Measurements from ENCODE around the gene HSPA14. TPM values are rescaled to one million over a fixed set of nuclear protein-coding genes. Genes with fewer than 3 reads are reported as not detected.
"Not testable (repeated sequence)": the region's sequence is repeated elsewhere in the genome, so short reads cannot be mapped to it uniquely, and the experiment has no call there.

The HSPA14 gene, protein sequence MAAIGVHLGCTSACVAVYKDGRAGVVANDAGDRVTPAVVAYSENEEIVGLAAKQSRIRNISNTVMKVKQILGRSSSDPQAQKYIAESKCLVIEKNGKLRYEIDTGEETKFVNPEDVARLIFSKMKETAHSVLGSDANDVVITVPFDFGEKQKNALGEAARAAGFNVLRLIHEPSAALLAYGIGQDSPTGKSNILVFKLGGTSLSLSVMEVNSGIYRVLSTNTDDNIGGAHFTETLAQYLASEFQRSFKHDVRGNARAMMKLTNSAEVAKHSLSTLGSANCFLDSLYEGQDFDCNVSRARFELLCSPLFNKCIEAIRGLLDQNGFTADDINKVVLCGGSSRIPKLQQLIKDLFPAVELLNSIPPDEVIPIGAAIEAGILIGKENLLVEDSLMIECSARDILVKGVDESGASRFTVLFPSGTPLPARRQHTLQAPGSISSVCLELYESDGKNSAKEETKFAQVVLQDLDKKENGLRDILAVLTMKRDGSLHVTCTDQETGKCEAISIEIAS
- total RNA-seq: 11.8 TPM

DNA sequence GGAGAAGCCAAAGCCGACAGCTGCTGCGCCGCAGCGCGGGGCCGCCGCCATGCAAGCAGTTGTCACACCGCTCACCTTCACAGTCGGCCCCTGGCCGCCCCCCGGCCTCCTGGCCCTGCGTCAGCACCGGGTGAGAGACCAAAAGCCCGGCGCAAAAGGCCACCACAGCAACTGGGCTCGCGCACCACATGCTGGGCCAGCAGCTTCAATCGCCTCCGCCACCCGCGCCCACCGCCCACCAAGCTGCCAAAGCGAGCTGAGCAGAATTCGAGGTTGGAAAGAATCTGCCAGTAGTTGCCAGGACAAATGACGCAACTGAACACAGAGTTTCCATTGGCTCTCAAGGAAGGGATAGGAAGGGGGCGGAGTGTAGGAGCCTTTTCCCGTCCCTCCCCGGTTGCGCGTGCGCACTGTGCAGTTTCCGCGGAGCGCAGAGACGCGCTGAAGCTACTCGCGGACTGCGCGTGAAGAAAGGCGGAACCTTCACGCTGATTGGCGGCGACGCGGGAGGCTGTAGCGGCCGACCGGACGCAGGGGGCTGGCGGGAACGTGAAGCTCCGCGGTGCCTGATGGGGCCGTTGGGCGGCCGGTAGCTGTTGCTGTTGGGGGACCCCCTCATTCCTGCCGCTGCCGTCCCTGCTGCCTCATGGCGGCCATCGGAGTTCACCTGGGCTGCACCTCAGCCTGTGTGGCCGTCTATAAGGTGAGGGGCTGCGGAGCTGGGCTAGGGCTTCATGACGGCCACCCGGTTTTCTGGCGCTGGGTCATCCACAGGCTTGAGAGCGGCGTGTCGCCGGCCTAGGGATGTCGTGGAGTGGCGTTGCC, at the start of gene HSPA14, which contains the start of the genes CDNF and MSANTD7:
Gene HSPA14, plus strand, starts transcription at position 550 of the 825 bp plus-strand sequence. Its CDS starts 97 bp downstream, at position 647.
Gene CDNF, minus strand, starts transcription at position 281 of the 825 bp plus-strand sequence. Its CDS starts 91 bp downstream, at position 190.
Gene MSANTD7, plus strand, starts transcription at position 550 of the 825 bp plus-strand sequence. CDS start 3,979 bp downstream, outside the sequence.
- peak; percentile 100 for DNase-seq

DNA sequence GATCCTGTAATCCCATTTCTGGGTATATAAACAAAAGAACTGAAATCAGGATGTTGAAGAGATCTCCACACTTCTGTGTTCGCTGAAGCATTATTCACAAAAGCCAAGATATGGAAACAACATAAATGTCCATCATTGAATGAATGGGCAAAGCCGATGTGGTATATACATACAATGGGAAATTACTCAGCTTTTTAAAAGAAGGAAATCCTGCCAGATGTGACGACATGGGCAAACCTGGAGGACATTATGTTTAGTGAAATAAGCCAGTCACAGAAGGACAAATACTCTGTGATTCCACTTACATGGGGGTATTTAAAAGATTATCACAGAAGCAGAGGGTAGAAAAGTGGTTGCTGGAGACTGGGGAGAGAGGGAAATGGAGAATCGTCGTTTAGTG, 39.5 kb upstream of the HSPA14 start:
- no peak for DNase-seq

DNA sequence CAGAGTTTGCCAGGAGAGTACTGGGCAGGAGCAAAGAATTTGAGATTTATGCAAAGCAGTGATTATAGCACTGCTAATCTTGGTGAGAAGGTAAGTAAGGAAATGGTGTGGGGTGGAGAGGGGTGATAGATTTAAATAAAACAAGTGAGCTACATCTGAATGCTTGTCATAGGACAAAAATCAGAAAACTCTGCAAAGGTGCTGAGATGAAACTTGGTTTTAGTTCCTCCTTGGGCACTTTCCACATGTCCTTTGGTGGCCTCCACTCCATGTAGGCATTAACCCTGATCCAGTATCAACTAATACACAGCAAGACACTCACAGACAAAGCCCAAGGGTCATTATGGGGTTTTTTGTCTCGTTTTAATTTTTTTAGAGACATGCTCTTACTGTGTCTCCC, 37.7 kb upstream of the HSPA14 start:
- DNase-seq: no peak

DNA sequence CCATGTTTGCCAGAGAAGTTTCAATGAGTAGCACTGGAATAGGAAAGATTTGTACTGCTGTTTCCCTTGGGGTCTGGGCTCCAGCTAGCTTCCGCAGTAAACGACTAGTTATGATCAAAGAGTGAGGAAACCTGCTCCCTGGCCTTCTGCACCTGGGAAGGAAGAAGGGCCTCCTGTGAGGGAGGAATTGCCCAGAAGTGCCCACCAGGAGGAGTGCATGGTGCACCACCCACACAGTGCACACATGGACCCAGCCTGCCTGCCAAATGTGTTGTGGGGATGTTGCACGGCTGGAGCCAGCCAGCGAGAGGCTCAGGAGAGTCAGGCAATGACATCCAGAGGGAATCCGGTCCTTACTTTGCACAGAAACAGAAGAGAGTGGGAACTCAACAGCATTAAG, 36.4 kb upstream of the HSPA14 start:
- DNase-seq: peak; percentile 69

DNA sequence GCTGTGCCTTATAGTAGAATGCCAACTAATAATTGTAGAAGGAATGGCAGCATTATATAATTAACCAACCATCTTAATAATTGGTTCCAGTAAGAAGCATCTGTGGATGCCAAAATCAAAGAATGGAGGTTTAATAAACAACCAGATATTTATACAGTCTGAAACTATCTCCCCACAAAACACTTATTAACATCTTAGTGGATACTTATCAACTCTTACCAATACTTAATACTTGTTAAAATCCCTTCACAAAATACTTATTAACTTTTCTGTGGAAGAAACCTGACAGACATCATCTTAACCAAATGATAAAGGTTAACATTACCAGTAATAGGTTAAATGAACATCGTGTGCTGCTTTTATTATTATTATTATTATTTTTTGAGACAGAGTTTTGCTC, 34.3 kb upstream of the HSPA14 start:
- DNase-seq: no peak

DNA sequence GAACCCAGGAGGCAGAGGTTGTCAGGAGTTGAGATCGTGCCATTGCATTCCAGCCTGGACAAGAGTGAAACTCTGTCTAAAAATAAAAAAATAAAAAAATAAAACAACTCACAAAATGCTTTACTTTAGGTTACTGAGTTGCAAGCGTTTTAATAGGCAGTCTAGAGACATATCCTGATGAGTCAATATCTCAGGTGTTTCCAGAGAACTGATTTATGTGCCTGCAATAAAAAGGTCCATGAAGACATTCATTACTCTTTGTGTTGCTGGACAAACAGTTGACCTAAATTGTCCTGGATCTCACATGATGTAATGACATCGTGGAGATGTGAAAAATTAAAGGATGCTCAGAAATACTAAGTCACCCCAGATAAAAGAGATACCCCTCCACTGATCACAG, 31.8 kb upstream of the HSPA14 start:
- no peak for DNase-seq

DNA sequence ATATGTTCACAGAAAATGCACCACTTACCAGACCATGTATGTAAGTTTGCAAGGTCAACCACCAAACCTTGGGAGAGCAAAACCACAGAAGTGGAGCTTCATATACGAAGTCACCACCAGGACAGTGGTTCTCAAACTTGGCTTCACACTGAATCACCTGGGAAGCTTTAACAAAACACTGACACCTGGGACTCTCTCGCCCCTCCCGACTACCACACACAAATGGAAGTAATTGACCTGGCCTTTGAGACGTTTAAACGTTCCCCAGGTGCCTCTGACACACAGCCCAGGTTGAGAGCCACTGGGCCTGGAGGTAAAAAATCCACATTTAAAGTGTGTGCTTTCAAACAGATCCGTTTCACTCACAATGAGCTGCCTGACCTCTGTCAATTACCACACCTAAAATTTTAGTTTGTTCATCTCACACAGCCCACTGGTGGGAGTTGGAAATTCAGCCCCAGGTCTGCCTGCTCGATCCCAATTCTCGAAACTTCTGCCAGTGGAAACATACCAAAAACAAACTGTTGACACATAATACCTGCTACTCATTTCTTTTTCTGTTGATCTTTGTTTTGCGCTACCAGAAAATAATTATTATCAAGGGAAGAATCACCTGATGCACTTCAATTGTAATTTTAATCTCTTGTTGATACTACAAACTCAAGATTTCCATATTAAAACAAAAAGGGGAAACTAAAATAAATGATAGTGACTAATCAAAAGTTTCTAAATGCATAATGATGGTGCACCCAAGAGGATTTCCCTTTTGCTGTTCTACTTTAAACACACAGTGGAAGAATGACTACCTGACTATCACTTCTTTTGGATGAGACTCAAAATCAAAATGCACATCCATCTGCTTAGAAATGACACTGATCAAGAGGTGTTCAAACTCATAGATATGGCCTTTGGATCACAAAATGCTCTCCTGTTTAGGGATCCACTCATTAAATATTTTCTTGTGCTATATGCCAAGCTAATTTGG, 26.8 kb upstream of the HSPA14 start:
- DNase-seq: no peak

DNA sequence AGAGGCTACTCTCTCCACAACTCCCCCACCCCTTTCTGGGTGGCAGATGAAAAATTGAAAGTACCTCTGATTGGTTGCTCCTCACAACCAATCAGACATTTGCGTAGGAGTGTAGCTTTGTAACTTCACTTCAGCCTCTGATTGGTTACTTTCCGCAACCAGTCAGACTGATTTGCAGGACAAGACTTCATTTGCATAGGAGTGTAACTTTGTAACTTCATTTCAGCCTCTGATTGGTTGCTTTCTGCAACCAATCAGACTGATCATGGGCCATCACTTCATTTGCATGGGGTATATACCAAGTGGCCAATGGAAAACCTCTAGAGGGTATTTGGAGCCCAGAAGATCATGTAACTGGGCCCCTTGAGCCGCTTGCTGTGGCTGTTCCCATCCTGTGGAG, 25.8 kb upstream of the HSPA14 start:
- DNase-seq: no peak

DNA sequence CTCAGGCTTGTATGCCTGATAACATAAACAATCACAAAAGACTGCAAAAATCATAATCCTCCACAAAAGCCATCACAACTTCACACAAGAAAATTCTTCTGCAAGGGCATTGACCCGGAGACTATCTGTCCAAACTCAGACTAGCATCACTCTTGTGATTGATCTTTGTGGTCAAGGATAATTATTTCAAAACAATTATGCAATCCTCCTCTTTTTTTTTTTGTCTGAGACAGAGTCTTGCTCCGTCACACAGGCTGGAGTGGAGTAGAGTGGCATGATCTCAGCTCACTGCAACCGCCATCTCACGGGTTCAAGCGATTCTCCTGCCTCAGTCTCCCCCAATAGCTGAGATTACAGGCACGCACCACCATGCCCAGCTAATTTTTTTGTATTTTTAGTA, 22.4 kb upstream of the HSPA14 start:
- no peak for DNase-seq

DNA sequence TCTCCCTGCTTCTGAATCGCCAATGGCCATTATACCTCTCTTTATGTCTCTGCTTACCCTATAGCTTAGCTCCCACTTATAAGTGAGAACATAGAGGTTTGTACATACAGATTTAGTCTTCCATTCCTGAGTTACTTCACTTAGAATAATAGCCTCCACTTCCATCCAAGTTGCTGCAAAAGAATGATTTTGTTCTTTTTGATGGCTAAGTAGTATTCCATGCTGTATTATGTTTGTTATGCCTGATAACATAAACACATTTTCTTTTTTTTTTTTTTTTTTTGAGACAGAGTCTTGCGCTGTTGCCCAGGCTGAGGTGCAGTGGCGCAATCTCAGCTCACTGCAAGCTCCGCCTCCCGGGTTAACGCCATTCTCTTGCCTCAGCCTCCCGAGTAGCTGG, 21.4 kb upstream of the HSPA14 start:
- not testable (repeated sequence) for DNase-seq

DNA sequence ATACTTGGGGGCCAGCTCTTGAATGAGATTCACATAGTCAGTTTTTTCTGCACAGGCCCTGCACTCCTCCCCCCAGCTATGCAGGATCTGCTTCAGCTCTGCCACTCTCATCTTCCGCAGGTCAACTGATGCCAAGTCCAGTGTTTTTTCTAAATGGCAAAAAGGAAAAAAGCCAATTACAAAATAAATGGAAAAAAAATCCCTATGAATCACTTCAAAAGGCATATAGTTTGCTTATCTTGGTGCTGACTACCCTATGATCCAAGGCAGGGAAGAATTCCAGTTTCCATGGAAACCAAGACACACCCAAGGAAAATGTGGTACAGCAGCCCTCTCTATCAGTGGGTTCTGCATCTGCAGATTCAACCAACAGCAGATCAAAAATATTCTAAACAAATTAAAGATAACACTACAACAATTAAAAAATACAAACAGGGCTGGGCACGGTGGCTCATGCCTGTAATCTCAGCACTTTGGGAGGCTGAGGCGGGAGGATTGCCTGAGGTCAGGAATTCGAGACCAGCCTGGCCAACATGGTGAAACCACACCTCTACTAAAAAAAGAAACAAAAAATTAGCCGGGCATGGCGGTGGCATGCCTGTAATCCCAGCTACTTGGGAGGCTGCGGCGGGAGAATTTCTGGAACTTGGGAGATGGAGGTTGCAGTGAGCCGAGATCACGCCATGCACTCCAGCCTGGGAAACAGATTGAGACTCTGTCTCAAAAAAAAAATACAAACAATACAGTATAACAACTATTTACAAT, 17.9 kb upstream of the HSPA14 start:
- no peak for DNase-seq

DNA sequence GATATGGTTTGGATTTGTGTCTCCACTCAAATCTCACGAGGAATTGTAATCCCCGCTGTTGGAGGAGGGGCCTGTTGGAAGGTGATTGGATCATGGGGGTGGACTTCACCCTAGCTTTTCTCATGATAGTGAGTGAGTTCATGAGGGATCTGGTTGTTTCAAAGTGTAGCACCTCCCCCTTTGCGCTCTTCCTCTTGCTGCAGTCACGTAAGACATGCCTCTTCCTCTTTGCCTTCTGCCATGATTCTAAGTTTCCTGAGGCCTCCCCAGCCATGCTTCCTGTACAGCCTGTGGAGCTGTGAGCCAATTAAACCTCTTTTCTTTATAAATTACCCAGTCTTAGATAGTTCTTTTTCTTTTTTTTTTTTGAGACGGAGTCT, 17.3 kb upstream of the HSPA14 start:
- DNase-seq: no peak

DNA sequence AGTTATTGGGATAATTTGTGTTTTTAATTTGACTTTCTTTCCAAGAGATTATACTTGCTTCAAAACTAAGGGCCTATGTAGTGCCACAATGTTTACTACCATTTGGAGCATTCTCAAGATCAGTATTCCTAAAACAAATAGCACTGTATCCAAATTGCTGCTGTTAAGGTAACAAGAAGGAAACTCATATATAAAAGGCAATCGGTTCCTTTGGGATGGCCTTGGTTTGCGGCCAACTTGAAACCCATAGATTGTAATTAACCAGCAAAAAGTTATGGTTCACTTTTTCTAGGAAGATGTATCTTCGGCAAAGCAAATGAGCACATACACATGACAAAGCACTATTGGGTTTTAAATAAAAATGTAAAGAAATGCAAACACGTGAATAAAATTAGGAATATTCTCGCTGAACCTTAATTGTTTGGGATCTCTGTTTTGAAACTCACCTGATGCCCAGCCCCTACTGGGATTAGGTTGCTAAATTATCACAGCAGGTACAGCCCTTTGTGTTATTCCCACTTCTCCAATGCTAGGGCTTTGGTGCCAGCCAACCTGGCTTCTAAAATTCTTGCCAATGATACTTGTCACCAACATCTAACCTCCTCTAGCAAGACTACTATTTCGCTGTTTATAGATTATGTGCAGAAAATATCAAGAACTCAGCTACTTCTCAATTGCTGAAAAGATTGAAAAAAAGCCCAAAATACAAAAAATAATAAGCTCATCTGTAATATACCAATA, 16.3 kb upstream of the HSPA14 start:
- DNase-seq: no peak

DNA sequence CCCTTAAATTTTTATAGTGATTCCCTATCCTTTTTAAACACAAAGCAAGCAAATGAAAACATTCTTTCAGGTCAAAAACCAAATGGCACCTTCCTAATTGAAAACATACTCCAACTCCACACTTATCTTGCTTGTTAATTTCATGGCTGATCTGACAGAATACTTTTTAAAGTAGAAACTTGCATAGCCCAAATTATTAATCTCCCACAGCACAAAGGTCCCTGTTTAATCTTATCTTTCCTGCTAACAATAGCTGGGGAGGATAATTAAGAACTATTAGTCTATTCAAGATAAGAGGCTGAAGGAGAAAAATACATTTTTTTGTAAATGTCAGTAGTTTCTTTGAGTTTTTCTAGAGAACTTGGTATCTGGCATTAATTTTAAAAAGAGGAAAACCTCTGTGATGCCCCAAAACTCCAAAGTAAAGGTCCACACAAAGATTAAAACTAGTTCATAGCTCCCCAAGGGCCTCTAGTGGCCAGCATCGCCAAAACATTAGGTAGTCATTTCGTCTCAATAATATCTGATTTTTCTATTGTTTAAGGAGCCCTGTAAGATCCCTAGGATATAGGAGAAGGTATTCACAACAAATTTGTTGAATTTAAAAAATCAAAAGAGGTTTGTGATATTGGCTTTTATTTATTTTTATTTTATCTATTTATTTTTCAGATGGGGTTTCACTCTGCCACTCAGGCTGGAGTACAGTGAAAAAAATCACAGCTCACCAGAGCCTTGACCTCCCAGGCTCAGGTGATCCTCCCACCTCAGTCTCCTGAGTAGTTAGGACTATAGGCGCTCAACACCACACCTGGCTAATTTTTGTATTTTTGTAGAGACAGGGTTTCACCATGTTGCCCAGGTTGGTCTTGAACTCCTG, 15.0 kb upstream of the HSPA14 start:
- DNase-seq: no peak

DNA sequence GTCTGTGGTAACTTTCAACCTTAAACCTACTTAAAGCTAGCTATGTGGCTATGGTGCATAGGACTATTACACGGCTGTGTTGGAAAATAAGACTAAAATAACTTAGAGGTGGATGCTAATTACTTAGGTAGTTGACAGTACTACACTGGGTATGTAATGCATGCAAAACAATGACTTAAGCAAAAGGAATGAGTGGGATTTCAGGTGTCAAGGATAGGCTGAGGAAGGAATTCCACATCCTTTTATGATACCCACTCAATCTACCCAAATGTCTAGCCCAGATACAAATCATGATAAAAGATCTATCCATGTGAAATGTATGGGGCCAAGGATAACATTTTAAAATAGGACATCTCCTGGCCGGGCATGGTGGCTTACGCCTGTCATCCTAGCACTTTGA, 14.1 kb upstream of the HSPA14 start:
- no peak for DNase-seq

DNA sequence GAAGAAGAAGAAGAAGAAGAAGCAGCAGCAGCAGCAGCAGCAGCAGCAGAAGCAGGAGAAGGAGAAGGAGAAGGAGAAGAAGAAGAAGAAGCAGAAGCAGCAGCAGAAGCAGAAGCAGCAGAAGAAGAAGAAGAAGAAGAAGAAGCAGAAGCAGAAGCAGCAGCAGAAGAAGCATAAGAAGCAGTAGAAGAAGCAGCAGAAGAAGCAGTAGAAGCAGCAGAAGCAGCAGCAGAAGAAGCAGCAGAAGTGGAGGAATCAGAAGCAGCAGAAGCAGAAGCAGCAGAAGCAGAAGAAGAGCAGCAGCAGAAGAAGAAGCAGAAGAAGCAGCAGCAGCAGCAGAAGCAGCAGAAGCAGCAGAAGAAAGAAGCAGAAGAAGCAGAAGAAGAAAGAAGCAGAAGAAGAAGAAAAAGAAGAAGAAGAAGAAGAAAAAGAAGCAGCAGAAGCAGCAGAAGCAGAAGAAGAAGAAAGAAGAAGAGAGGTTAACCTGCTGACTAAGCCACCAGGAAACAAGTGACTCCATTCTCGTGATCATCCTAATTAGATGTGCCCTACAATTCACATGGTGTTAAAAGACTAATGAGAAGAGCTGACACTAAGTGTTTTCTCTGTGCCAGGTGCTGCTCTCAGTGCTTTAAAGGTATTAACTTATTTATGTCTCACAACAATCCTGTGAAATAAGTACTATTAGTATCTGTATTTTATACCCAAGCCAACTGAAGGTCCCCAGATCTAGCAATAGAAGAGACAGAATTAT, 11.9 kb upstream of the HSPA14 start:
- no peak for DNase-seq

DNA sequence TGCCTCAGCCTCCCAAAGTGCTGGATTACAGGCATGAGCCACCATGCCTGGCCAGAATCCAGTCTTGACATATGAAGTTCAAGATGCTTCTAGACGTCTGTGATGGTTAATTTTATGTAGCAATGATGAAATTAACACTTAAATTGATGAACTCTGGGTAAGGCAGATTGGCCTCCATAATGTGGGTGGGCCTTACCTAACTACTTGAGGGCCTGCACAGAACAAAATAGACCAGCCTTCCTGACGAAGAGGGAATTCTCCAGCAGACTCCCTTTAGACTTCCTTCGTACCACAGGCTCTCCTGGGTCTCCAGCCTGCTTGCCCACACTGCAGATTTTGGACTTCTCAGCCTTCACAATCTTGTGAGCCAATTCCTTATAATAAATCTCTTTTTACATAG, 5.0 kb upstream of the HSPA14 start:
- DNase-seq: no peak

DNA sequence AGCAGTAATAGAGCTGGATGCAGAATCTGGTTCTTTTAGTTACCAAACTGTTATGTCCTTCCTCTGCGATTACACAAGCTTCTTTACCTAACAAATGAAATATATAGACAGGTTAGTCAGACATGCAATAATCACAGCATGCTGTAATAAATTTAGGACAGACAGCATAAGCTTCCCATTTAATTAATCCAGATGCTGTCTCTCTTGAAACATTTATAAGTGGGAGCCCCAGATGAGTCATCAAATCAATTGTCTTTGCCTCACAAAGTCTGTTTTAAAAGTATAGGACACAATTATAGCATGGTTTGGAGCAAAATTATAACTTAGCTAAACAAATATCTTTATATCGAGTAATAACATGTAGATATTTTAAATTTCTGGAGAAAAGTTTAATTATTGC, 1.9 kb upstream of the HSPA14 start:
- DNase-seq: peak; percentile 16
